ENCODE measurements around the gene FAM9A.

Gene FAM9A

DNA sequence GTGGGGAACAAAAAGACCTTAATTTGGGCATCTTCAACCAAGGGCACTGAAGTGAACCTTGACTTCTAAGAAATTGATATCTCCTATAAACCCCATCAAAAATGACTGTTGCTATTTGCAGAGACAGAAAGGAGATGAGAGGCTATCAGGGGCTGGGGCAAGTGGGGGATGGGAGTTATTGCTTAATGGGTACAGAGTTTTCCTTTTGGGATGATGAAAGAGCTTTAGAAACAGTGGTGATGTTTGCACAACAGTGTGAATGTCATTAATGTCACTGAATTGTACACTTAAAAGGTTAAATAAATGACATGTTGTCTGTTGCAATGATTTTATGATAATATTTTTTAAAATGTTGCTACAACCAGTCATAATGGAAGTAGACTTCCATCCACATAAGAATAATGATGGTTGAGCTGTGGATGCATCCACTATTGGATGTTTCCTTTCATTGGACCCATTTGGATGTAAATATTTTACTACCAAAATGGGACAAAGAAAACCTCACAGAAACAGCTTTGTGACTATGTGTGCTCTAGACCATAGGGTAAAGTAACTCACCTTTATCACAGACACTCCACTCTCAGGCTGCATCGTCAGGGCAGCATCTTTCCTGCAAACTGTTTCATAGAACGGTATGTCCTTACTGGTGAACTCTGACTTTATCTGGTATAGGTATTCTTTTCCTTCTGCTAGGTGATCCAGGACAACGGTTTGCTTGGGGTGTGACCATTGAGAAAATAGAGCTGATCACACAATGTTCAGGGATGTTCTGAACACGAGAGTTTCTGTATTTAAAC lies 31.6 kb upstream of the FAM9A start:
- TF ChIP-seq, protein P1, sequence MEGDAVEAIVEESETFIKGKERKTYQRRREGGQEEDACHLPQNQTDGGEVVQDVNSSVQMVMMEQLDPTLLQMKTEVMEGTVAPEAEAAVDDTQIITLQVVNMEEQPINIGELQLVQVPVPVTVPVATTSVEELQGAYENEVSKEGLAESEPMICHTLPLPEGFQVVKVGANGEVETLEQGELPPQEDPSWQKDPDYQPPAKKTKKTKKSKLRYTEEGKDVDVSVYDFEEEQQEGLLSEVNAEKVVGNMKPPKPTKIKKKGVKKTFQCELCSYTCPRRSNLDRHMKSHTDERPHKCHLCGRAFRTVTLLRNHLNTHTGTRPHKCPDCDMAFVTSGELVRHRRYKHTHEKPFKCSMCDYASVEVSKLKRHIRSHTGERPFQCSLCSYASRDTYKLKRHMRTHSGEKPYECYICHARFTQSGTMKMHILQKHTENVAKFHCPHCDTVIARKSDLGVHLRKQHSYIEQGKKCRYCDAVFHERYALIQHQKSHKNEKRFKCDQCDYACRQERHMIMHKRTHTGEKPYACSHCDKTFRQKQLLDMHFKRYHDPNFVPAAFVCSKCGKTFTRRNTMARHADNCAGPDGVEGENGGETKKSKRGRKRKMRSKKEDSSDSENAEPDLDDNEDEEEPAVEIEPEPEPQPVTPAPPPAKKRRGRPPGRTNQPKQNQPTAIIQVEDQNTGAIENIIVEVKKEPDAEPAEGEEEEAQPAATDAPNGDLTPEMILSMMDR (IDR thresholded peaks at IDR 0.05; ENCODE audit: control insufficient read depth, insufficient read depth, low read depth, low read length, missing control alignments): no peak
- no peak overlapping the region for H3K4me3 ChIP-seq (ENCODE audit: control insufficient read depth, low read depth, low read length)
- no peak for DNase-seq (ENCODE audit: low read depth)

DNA sequence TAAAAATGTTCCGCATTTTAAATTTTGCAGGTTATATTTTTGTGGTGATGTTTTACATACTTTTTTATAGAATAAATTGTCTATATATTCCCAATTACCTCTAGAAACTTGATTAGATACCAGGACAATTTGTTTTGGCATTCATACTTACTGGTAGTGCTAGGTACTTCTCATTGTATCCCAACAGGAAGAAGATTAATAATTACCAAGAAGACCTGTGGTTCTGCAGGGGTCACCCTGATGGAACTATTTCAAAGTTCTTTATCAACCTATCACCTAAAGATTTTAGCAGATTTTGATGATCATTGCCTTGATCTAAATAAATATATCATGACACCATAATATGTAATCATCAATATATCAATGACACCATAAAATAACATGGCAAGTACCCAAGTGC lies 22.5 kb upstream of the FAM9A start:
- no peak overlapping the region for H3K4me3 ChIP-seq (ENCODE audit: control insufficient read depth, low read depth, low read length)
- DNase-seq (ENCODE audit: low read depth): no peak
- TF ChIP-seq, protein P1 (IDR thresholded peaks at IDR 0.05; ENCODE audit: control insufficient read depth, insufficient read depth, low read depth, low read length, missing control alignments): no peak

DNA sequence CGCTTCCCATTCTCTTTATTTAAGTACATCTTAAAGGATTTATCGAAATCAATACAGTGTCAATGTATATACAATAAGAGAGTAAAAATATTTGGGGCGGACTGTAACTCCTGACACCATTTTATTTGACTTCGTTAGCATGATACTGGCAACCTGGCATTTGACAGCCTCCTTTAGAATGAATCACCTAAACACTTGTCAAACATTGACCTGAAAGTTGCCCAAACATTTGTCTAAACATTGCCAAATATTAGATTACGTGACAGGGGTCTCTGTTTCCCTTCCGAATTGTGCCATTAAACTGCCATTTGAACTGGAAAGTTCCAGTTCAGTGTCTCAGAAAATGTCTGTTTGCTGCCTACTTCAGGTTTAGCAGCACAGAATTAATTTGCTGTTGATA lies 20.8 kb upstream of the FAM9A start:
- TF ChIP-seq, protein P1 (IDR thresholded peaks at IDR 0.05; ENCODE audit: control insufficient read depth, insufficient read depth, low read depth, low read length, missing control alignments): no peak
- no peak overlapping the region for H3K4me3 ChIP-seq (ENCODE audit: control insufficient read depth, low read depth, low read length)
- no peak for DNase-seq (ENCODE audit: low read depth)

DNA sequence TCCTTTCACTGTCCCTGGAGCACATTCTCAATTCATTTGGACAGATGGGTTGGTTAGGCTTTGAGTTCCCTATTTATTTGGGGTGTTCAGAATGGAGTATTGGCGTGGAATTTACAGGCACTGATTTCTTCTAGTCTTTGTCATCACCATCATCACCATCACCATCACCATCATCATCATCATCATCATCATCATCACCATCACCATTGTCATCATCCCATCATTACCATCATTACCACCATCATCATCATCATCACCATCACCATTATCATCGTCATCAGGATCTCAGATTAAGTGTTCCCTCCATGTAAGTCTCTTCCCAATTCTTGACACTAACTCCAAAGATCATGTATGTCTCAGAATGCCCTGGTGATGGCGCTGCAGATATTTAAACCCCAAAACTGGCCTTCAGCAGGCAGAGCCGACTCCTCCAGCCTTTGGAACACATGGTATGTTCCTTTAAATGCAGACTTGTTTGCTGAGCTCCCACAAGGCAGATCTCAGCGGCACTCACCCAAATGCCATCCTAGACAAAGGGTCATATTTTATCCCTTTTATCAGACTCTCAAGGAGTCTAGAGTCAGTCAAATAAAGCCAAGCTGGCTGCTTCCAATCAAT lies 19.8 kb upstream of the FAM9A start:
- no peak overlapping the region for H3K4me3 ChIP-seq (ENCODE audit: control insufficient read depth, low read depth, low read length)
- TF ChIP-seq, protein P1 (IDR thresholded peaks at IDR 0.05; ENCODE audit: control insufficient read depth, insufficient read depth, low read depth, low read length, missing control alignments): peak; percentile 6
- DNase-seq (ENCODE audit: low read depth): no peak

DNA sequence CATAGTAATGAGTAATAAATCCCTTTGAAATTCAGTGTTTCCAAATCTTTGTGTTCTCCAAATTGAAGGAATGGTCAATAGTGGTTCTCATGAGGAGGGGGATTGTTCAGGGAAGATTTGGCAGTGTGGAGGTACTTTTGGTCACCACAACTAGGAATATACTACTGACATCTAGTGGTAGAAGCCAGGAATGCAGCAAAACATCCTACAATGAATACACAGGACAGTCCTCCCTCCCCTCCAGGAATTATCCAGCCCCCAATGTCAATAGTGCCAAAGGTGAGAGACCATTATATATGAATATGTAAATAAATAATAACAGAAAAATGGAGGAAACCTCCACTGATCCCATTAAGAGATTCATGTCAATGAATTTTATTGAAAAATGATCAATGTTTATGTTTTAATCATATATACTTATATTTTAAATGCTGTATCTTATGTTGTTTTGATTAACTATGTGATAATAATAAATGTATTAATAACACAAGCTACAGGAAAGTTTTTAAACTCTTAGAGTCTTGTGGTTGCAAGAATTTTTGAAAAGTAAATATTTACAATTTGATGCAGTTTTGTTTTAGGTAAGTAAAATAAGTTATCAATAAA lies 14.4 kb upstream of the FAM9A start:
- H3K4me3 ChIP-seq (ENCODE audit: control insufficient read depth, low read depth, low read length): no peak overlapping the region
- TF ChIP-seq, protein P1 (IDR thresholded peaks at IDR 0.05; ENCODE audit: control insufficient read depth, insufficient read depth, low read depth, low read length, missing control alignments): peak; percentile 80
- no peak for DNase-seq (ENCODE audit: low read depth)

DNA sequence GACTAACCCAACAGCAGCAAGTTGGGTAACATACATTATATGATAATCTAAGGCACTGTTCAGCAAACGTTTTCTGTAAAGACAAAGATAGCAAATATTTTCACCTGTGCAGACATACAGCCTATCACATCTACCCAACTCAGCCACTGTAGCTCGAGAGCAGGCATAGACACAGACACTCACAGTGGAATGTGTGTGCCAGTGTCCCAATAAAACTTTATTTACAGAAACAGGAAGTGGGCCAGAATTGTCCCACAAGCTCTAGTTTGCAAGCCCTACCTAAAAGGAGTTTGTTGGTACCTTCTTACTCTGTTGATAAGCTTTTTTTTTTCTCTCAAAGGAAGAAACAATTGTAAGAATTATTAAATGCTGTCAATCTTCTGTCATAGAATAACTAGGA lies 11.9 kb upstream of the FAM9A start:
- no peak overlapping the region for H3K4me3 ChIP-seq (ENCODE audit: control insufficient read depth, low read depth, low read length)
- TF ChIP-seq, protein P1 (IDR thresholded peaks at IDR 0.05; ENCODE audit: control insufficient read depth, insufficient read depth, low read depth, low read length, missing control alignments): no peak
- no peak for DNase-seq (ENCODE audit: low read depth)
